GM12878 (cell line): ENCODE measurements around the gene ETNPPL. TPM values are rescaled to one million over a fixed set of nuclear protein-coding genes. Genes with fewer than 3 reads are reported as not detected.

Source experiments
- ATAC-seq: fragments of 200-7000 bp; cut with Tn5 transposase; 3 replicates; pipeline ENCODE4 v1.9.1; 2020; ENCODE audit warnings: mild to moderate bottlenecking, moderate library complexity
- BruUV-seq: library from RNA; stranded (reverse); fragments of 400-500 nt; replicated peaks from 2 replicates; lab custom pipeline; 2021; lab: Mats Ljungman, UMichigan
- CTCF ChIA-PET: fragments of 300-600 bp; sonication (Branson Sonifier 250); formaldehyde crosslinking; extraction: SDS; loops from one replicate; lab custom pipeline; 2021; ENCODE audit warnings: inconsistent platforms; lab: Yijun Ruan, JAX
- POLR2A ChIA-PET: fragments of 350-600 bp; formaldehyde crosslinking; extraction: SDS; loops from one replicate; lab custom pipeline; 2021; ENCODE audit warnings: inconsistent platforms; lab: Charles Lee
- RAD21 ChIA-PET: fragments of 300-600 bp; sonication (Branson Sonifier 250); formaldehyde crosslinking; loops from one replicate; lab custom pipeline; 2023; ENCODE audit warnings: antibody characterized with exemption; ENCODE audit not compliant: unreplicated experiment; lab: Charles Lee
- SMC1A ChIA-PET: fragments of 300-600 bp; sonication (Branson Sonifier 250); formaldehyde crosslinking; loops from one replicate; lab custom pipeline; 2023; ENCODE audit not compliant: unreplicated experiment, uncharacterized antibody; lab: Charles Lee
- DNase-seq: peaks from one replicate; pipeline ENCODE4 v3.0.0-alpha.2; 2011; ENCODE audit warnings: low read depth, low spot score
- FAIRE-seq: peaks from 3 replicates; lab custom pipeline; 2011; peaks lifted over from hg19 to GRCh38; lab: Jason Lieb, UNC
- H2AFZ ChIP-seq: 2 replicates; pipeline ENCODE4 v1.6.0; 2011; ENCODE audit warnings: low read depth, low read length, control low read depth; ENCODE audit not compliant: control insufficient read depth
- H3K27ac ChIP-seq: 2 replicates; pipeline ENCODE4 v1.5.1; 2011; ENCODE audit warnings: control low read depth; ENCODE audit not compliant: control insufficient read depth, insufficient read depth
- H3K27me3 ChIP-seq, 2 experiments: replicated peaks in 1 of 2; 2 replicates each; pipeline versions ENCODE4 v1.6.0 to v1.6.1; 2011; ENCODE audit warnings: low read length in 1 of 2; ENCODE audit not compliant: control insufficient read depth in 2 of 2, insufficient read depth in 2 of 2
- H3K36me3 ChIP-seq, 2 experiments: 2 replicates each; pipeline ENCODE4 v1.5.1; 2011; ENCODE audit warnings: low read length in 1 of 2; ENCODE audit not compliant: control insufficient read depth in 2 of 2, insufficient read depth in 2 of 2
- H3K4me1 ChIP-seq: 2 replicates; pipeline ENCODE4 v1.6.1; 2011; ENCODE audit warnings: mild to moderate bottlenecking, low read length, moderate library complexity, mixed read lengths; ENCODE audit not compliant: control insufficient read depth, insufficient read depth
- H3K4me2 ChIP-seq: 2 replicates; pipeline ENCODE4 v1.6.0; 2011; ENCODE audit warnings: control low read depth; ENCODE audit not compliant: control insufficient read depth, insufficient read depth
- H3K4me3 ChIP-seq: fragments of 200-600 bp; sonication (generic); 2 replicates; pipeline ENCODE4 v1.5.1; 2016
- H3K79me2 ChIP-seq: 2 replicates; pipeline ENCODE4 v1.6.0; 2011; ENCODE audit warnings: low read length; ENCODE audit not compliant: control insufficient read depth, insufficient read depth
- H3K9ac ChIP-seq: 2 replicates; pipeline ENCODE4 v1.8.0; 2011; ENCODE audit warnings: low read length, control low read depth, mixed read lengths; ENCODE audit not compliant: control insufficient read depth, insufficient read depth
- H3K9me3 ChIP-seq: replicated peaks from 3 replicates; pipeline ENCODE4 v1.5.1; 2011; ENCODE audit warnings: mild to moderate bottlenecking, low read length; ENCODE audit not compliant: control insufficient read depth, insufficient read depth
- H4K20me1 ChIP-seq: 2 replicates; pipeline ENCODE4 v1.6.0; 2011; ENCODE audit not compliant: control insufficient read depth, insufficient read depth
- BHLHE40 ChIP-seq, 2 experiments: fragments of 450-650 bp in 1 of 2; IDR thresholded peaks; 2 replicates each; pipeline ENCODE4 v1.6.1; 2011 to 2017; ENCODE audit warnings: low read depth in 2 of 2, borderline replicate concordance in 1 of 2, improper control_type of control experiment in 1 of 2, low read length in 1 of 2, mild to moderate bottlenecking in 1 of 2
- CEBPB ChIP-seq, 2 experiments: fragments of 150-350 bp in 1 of 2; IDR thresholded peaks; 2 replicates each; pipeline ENCODE4 v1.6.1; 2012 to 2014; ENCODE audit warnings: low read depth in 2 of 2, low read length in 2 of 2, borderline replicate concordance in 1 of 2, inconsistent platforms in 1 of 2
- NFYA ChIP-seq: IDR thresholded peaks from 2 replicates; pipeline ENCODE4 v1.6.1; 2011; ENCODE audit warnings: low read depth, mild to moderate bottlenecking, low read length, improper control_type of control experiment, borderline replicate concordance
- NR2F1 ChIP-seq: fragments of 450-650 bp; conservative IDR thresholded peaks from 2 replicates; pipeline ENCODE4 v1.6.1; 2017; ENCODE audit warnings: mild to moderate bottlenecking
- PAX8 ChIP-seq: fragments of 450-650 bp; IDR thresholded peaks from 2 replicates; pipeline ENCODE4 v1.6.1; 2017; ENCODE audit warnings: mild to moderate bottlenecking, moderate library complexity
- STAT1 ChIP-seq: fragments of 450-650 bp; conservative IDR thresholded peaks from 2 replicates; pipeline ENCODE4 v1.6.1; 2014; ENCODE audit warnings: antibody characterized with exemption, mild to moderate bottlenecking
- STAT3 ChIP-seq: IDR thresholded peaks from 2 replicates; pipeline ENCODE4 v1.6.1; 2011; ENCODE audit warnings: low read depth, low read length, improper control_type of control experiment
- ZNF622 ChIP-seq: fragments of 450-650 bp; IDR thresholded peaks from 2 replicates; pipeline ENCODE4 v1.6.1; 2017; ENCODE audit warnings: mild to moderate bottlenecking, inconsistent platforms
- WGBS: methylation state at CpG from one replicate; pipeline ENCODE4 v1.1.6; 2016; ENCODE audit warnings: low lambda C conversion rate; ENCODE audit not compliant: insufficient replicate concordance, insufficient coverage; ENCODE audit errors: missing lambda C conversion rate; 5-methylcytosine and 5-hydroxymethylcytosine counted together
- in situ Hi-C: fragments of 300-500 bp; cut with MboI; formaldehyde crosslinking; loops from 9 replicates; pipeline ENCODE4 v1.14.3; 2018; ENCODE audit warnings: mixed read lengths
- intact Hi-C: fragments of 100-400 bp; cut with micrococcal nuclease; formaldehyde crosslinking; loops from one replicate; pipeline ENCODE4 v1.14.2; 2022; ENCODE audit not compliant: unreplicated experiment
- polyA plus RNA-seq, 11 experiments: library from polyadenylated mRNA; depleted of rRNA in 4 of 11; unstranded in 6 of 11; stranded (reverse) in 5 of 11; fragments of >200 nt; fragmentation: Nextera tagmentation in 4 of 11; fragmentation: Illumina TruSeq in 1 of 11; extraction: Ambion mirVana in 4 of 11; extraction: Trizol in 1 of 11; gene quantifications; 1 replicate in 1 of 11; 2 replicates in 10 of 11; pipeline versions ENCODE4 v1.2.1 to v1.2.3, GENCODE V29; 2011 to 2016; ENCODE audit warnings: inconsistent platforms in 2 of 11, missing spikeins in 2 of 11, low read depth in 1 of 11
- total RNA-seq, 4 experiments: library from RNA; depleted of rRNA in 3 of 4; stranded (reverse); fragments of >200 nt in 3 of 4; fragmentation: Illumina TruSeq in 1 of 4; extraction: Trizol in 1 of 4; gene quantifications; 2 replicates each; pipeline versions ENCODE4 v1.2.1 to v1.2.3, GENCODE V29; 2013 to 2021
- TF ChIP-seq, protein P1 (sequence below): fragments of 450-650 bp; IDR thresholded peaks from 2 replicates; pipeline ENCODE4 v1.6.1; 2016; ENCODE audit warnings: mild to moderate bottlenecking
- TF ChIP-seq, protein P2 (sequence below): IDR thresholded peaks from 2 replicates; pipeline ENCODE4 v1.6.1; 2011; ENCODE audit warnings: low read depth, mild to moderate bottlenecking, low read length, moderate library complexity, borderline replicate concordance; ENCODE audit errors: extremely low read depth
- TF ChIP-seq, protein P3 (sequence below): fragments of 450-650 bp; IDR thresholded peaks from 2 replicates; pipeline ENCODE4 v1.6.1; 2014; ENCODE audit warnings: mild to moderate bottlenecking
- TF ChIP-seq, protein P4 (sequence below): IDR thresholded peaks from 2 replicates; pipeline ENCODE4 v1.6.1; 2011; ENCODE audit warnings: borderline replicate concordance, low read depth, mild to moderate bottlenecking, moderate library complexity, mixed read lengths, low read length; ENCODE audit not compliant: insufficient read depth; ENCODE audit errors: extremely low read length
- TF ChIP-seq, protein P5 (sequence below): fragments of 450-650 bp; IDR thresholded peaks from 2 replicates; pipeline ENCODE4 v1.6.1; 2017; ENCODE audit warnings: borderline replicate concordance
- TF ChIP-seq, protein P6 (sequence below): IDR thresholded peaks from 2 replicates; pipeline ENCODE4 v1.6.1; 2012; ENCODE audit warnings: improper control_type of control experiment, low read depth, low read length; ENCODE audit not compliant: insufficient replicate concordance

Gene ETNPPL
- total and polyA plus RNA-seq, 10 of the 15 experiments (the other 5 are each of a cell fraction or from before 2014, with no cell fraction given), result not detected

DNA sequence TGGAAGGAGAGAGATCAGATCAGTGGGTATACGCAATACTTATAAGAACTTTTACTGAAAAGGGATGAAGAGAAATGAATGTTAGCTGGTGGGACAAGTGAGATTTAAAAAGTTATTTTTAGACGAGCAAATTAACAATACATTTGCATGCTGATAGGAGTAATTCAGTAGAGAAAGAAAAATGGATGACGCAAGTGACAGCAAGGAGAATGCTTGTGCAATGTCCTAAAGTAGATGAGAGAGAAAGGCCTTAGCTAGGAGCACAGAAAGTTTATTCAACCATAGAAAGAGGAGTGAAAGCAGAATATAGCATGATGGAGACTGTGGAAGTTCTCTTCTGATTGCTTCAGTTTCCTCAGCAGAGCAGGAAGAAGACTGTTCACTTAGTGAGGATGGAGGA, 66.7 kb downstream of the ETNPPL start:
- Histone ChIP-seq H3K4me1 (no peaks in the 10 kb centered on the region), H3K79me2 (no peaks in the 10 kb centered on the region), H2AFZ (no peak overlapping the region), H4K20me1 (no peaks in the 10 kb centered on the region), H3K36me3 (no peaks in the 10 kb centered on the region), H3K27ac (no peak overlapping the region), H3K9me3 (no peaks in the 10 kb centered on the region), H3K9ac (no peak overlapping the region), H3K27me3 (no peaks in the 10 kb centered on the region), H3K4me2 (no peak overlapping the region), H3K4me3 (no peak overlapping the region)
- WGBS, result 21% methylated on average over 3 of the region's 3 CpGs
- no TSS peak for BruUV-seq
- ATAC-seq, result no peak
- no peak for FAIRE-seq
- in situ Hi-C loops (no loop called here), intact Hi-C loops (no loop called here)
- ChIA-PET RAD21 (no interaction called here), CTCF (interaction anchor here (1.2 kb wide), 1 partner anchor 12 kb away, joined by 3 read pairs; no protein-coding TSS in a partner anchor), POLR2A (no interaction called here), SMC1A (no interaction called here)
- DNase-seq, result no peak
- TF ChIP-seq ZNF622 (no peak), NR2F1 (no peak), PAX8 (no peak), CEBPB (IDR thresholded peaks at IDR 0.05; ENCODE audit: borderline replicate concordance in 1 of 2, low read depth in 2 of 2, low read length in 2 of 2) (no peak), STAT3 (no peak), STAT1 (no peak), NFYA (no peak), BHLHE40 (IDR thresholded peaks at IDR 0.05; ENCODE audit: borderline replicate concordance in 1 of 2, low read depth in 2 of 2, low read length in 1 of 2) (no peak)
- TF ChIP-seq, protein P1, sequence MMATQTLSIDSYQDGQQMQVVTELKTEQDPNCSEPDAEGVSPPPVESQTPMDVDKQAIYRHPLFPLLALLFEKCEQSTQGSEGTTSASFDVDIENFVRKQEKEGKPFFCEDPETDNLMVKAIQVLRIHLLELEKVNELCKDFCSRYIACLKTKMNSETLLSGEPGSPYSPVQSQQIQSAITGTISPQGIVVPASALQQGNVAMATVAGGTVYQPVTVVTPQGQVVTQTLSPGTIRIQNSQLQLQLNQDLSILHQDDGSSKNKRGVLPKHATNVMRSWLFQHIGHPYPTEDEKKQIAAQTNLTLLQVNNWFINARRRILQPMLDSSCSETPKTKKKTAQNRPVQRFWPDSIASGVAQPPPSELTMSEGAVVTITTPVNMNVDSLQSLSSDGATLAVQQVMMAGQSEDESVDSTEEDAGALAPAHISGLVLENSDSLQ, result no peak
- TF ChIP-seq, protein P2, sequence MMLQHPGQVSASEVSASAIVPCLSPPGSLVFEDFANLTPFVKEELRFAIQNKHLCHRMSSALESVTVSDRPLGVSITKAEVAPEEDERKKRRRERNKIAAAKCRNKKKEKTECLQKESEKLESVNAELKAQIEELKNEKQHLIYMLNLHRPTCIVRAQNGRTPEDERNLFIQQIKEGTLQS, result no peak
- TF ChIP-seq, protein P3, sequence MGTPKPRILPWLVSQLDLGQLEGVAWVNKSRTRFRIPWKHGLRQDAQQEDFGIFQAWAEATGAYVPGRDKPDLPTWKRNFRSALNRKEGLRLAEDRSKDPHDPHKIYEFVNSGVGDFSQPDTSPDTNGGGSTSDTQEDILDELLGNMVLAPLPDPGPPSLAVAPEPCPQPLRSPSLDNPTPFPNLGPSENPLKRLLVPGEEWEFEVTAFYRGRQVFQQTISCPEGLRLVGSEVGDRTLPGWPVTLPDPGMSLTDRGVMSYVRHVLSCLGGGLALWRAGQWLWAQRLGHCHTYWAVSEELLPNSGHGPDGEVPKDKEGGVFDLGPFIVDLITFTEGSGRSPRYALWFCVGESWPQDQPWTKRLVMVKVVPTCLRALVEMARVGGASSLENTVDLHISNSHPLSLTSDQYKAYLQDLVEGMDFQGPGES, result no peak
- TF ChIP-seq, protein P4, sequence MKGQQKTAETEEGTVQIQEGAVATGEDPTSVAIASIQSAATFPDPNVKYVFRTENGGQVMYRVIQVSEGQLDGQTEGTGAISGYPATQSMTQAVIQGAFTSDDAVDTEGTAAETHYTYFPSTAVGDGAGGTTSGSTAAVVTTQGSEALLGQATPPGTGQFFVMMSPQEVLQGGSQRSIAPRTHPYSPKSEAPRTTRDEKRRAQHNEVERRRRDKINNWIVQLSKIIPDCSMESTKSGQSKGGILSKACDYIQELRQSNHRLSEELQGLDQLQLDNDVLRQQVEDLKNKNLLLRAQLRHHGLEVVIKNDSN, result no peak
- TF ChIP-seq, protein P5, sequence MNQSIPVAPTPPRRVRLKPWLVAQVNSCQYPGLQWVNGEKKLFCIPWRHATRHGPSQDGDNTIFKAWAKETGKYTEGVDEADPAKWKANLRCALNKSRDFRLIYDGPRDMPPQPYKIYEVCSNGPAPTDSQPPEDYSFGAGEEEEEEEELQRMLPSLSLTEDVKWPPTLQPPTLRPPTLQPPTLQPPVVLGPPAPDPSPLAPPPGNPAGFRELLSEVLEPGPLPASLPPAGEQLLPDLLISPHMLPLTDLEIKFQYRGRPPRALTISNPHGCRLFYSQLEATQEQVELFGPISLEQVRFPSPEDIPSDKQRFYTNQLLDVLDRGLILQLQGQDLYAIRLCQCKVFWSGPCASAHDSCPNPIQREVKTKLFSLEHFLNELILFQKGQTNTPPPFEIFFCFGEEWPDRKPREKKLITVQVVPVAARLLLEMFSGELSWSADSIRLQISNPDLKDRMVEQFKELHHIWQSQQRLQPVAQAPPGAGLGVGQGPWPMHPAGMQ, result no peak
- TF ChIP-seq, protein P6, sequence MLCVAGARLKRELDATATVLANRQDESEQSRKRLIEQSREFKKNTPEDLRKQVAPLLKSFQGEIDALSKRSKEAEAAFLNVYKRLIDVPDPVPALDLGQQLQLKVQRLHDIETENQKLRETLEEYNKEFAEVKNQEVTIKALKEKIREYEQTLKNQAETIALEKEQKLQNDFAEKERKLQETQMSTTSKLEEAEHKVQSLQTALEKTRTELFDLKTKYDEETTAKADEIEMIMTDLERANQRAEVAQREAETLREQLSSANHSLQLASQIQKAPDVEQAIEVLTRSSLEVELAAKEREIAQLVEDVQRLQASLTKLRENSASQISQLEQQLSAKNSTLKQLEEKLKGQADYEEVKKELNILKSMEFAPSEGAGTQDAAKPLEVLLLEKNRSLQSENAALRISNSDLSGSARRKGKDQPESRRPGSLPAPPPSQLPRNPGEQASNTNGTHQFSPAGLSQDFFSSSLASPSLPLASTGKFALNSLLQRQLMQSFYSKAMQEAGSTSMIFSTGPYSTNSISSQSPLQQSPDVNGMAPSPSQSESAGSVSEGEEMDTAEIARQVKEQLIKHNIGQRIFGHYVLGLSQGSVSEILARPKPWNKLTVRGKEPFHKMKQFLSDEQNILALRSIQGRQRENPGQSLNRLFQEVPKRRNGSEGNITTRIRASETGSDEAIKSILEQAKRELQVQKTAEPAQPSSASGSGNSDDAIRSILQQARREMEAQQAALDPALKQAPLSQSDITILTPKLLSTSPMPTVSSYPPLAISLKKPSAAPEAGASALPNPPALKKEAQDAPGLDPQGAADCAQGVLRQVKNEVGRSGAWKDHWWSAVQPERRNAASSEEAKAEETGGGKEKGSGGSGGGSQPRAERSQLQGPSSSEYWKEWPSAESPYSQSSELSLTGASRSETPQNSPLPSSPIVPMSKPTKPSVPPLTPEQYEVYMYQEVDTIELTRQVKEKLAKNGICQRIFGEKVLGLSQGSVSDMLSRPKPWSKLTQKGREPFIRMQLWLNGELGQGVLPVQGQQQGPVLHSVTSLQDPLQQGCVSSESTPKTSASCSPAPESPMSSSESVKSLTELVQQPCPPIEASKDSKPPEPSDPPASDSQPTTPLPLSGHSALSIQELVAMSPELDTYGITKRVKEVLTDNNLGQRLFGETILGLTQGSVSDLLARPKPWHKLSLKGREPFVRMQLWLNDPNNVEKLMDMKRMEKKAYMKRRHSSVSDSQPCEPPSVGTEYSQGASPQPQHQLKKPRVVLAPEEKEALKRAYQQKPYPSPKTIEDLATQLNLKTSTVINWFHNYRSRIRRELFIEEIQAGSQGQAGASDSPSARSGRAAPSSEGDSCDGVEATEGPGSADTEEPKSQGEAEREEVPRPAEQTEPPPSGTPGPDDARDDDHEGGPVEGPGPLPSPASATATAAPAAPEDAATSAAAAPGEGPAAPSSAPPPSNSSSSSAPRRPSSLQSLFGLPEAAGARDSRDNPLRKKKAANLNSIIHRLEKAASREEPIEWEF, result no peak
